A673 (cell line): ENCODE measurements around the gene TSC2.

Source experiments
- EZH2 ChIP-seq: fragments of 200-600 bp; sonication (generic); IDR thresholded peaks from 2 replicates; pipeline ENCODE4 v1.6.1; 2017; ENCODE audit warnings: borderline replicate concordance, low read depth, mild to moderate bottlenecking, mixed read lengths, antibody characterized with exemption, low read length; ENCODE audit not compliant: poor library complexity, severe bottlenecking
- TF ChIP-seq, protein P1 (sequence below): fragments of 300-800, 200-600 bp; sonication (generic); conservative IDR thresholded peaks from 2 replicates; pipeline ENCODE4 v1.5.1; 2017; ENCODE audit warnings: low read depth, mild to moderate bottlenecking, antibody characterized with exemption, low read length, moderate library complexity, mixed read lengths

DNA sequence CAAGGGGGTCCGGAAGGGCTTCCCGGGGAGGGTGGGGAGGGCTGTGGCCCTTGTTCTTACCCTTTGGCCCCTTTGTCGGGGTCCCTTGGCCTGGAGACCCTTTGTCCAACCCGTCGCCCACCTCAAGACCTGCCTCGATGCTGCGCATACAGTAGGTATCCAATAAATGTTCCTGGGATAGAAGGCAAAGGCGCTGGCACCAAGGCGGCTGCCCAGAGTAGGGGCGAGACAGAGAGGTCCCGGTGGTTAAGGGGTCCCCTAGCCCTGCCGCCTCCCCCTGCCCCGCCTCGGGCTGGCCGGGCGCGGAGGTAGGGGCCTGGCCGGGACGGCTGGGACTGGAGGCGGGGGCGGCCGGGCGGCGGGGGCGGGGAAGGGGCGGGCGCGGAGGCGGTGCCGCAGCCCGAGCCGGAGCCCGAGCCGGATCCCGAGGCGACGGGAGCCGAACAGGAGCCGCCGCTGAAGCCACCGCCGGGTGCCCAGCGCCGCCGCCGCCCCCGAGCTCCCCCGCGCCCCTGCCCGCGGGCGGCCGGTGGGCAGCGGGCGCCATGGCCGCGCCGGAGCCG is 21.2 kb upstream of the TSC2 start, which contains the start of gene NHERF2:
- TF ChIP-seq, protein P1, sequence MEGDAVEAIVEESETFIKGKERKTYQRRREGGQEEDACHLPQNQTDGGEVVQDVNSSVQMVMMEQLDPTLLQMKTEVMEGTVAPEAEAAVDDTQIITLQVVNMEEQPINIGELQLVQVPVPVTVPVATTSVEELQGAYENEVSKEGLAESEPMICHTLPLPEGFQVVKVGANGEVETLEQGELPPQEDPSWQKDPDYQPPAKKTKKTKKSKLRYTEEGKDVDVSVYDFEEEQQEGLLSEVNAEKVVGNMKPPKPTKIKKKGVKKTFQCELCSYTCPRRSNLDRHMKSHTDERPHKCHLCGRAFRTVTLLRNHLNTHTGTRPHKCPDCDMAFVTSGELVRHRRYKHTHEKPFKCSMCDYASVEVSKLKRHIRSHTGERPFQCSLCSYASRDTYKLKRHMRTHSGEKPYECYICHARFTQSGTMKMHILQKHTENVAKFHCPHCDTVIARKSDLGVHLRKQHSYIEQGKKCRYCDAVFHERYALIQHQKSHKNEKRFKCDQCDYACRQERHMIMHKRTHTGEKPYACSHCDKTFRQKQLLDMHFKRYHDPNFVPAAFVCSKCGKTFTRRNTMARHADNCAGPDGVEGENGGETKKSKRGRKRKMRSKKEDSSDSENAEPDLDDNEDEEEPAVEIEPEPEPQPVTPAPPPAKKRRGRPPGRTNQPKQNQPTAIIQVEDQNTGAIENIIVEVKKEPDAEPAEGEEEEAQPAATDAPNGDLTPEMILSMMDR: no peak
- TF ChIP-seq EZH2: no peak
